GM21447 (cell line): Measurements from ENCODE around the gene NOMO2.
"Not testable (repeated sequence)": the region's sequence is repeated elsewhere in the genome, so short reads cannot be mapped to it uniquely, and the experiment has no call there.

ENCODE experiments used
- ATAC-seq: cut with Tn5 transposase; IDR thresholded peaks from one replicate; pipeline ENCODE4 v1.9.1; 2021; ENCODE audit not compliant: unreplicated experiment

NOMO2 gene, protein sequence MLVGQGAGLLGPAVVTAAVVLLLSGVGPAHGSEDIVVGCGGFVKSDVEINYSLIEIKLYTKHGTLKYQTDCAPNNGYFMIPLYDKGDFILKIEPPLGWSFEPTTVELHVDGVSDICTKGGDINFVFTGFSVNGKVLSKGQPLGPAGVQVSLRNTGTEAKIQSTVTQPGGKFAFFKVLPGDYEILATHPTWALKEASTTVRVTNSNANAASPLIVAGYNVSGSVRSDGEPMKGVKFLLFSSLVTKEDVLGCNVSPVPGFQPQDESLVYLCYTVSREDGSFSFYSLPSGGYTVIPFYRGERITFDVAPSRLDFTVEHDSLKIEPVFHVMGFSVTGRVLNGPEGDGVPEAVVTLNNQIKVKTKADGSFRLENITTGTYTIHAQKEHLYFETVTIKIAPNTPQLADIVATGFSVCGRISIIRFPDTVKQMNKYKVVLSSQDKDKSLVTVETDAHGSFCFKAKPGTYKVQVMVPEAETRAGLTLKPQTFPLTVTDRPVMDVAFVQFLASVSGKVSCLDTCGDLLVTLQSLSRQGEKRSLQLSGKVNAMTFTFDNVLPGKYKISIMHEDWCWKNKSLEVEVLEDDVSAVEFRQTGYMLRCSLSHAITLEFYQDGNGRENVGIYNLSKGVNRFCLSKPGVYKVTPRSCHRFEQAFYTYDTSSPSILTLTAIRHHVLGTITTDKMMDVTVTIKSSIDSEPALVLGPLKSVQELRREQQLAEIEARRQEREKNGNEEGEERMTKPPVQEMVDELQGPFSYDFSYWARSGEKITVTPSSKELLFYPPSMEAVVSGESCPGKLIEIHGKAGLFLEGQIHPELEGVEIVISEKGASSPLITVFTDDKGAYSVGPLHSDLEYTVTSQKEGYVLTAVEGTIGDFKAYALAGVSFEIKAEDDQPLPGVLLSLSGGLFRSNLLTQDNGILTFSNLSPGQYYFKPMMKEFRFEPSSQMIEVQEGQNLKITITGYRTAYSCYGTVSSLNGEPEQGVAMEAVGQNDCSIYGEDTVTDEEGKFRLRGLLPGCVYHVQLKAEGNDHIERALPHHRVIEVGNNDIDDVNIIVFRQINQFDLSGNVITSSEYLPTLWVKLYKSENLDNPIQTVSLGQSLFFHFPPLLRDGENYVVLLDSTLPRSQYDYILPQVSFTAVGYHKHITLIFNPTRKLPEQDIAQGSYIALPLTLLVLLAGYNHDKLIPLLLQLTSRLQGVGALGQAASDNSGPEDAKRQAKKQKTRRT

DNA sequence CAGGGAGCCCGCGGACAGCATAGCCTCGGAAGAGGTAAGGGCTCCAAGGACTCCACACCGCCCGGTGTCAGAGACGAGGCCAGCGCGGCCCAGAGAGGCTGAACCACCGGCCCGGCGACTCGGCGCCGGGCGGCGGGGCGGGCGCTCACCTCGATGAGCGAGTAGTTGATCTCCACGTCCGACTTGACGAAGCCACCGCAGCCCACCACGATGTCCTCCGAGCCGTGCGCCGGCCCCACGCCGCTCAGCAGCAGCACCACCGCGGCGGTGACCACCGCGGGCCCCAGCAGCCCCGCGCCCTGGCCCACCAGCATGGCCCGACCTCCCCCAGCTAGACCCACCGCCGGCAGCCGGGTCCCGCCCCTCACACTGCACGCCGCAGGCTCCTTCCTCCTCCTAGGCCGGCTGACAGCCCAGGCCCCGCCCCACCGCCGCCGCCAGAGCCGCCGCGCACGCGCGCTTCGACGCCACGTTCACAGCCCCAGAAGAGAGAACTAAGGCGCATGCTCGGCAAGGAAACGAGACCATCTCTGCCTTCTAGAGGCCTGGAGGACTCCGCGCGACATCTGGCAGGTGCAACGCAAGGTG, at the start of gene NOMO2:
Gene NOMO2, minus strand, starts transcription at position 371 of the 588 bp plus-strand sequence. Its CDS starts 57 bp downstream, at position 314.
- peak; percentile 93 for ATAC-seq

GRCh38 chr16:18610147-18610803, 48.4 kb upstream of the NOMO2 start:
- ATAC-seq, result not testable (repeated sequence)

DNA sequence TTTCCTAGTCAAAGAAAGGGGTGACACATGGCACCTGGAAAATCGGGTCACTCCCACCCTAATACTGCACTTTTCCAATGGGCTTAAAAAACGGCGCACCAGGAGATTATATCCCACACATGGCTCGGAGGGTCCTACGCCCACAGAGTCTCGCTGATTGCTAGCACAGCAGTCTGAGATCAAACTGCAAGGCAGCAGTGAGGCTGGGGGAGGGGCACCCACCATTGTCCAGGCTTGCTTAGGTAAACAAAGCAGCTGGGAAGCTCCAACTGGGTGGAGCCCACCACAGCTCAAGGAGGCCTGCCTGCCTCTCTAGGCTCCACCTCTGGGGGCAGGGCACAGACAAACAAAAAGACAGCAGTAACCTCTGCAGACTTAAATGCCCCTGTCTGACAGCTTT, 46.4 kb upstream of the NOMO2 start:
- not testable (repeated sequence) for ATAC-seq

- ATAC-seq, result not testable (repeated sequence)
These were observed 41.8 kb upstream of the NOMO2 start for GRCh38 chr16:18603572-18604246.

GRCh38 chr16:18598582-18598981, 36.7 kb upstream of the NOMO2 start:
- ATAC-seq, result not testable (repeated sequence)

DNA sequence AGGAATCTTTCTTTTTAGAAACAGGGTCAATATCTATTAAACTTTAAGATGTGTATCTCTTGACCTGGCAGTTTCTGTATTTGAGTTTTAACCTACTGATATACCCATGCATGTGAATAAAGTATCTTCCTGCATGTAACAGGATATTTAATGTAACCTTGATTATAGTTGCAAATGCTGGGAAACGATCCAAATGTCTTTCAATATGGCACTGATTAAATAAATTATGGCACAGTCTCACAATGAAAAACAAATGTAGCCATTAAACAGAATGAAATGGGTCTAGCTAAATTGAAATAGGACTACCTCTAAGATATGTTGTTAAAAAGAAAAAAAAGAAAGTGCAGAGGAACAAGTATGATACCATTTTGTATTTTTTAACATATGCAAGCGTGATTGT, 35.8 kb upstream of the NOMO2 start:
- not testable (repeated sequence) for ATAC-seq

DNA sequence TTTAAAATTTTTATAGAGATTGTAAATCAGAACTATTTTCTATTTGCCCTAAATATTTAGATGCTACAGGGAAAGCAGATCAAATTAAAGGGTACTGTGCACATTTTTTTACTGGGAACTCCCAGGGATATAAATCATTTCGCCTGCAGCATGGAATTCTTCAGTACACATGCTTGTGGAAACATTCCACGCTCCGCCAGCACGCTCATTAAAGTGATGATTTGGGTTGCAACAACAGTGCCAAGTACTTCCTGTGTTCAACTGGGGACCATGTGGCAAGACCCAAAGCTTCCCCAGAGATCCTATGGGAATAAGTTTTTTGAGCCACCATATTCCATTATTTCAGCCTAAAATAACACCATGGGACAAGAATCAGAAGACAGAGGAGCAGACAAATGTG, 35.4 kb upstream of the NOMO2 start:
- not testable (repeated sequence) for ATAC-seq

DNA sequence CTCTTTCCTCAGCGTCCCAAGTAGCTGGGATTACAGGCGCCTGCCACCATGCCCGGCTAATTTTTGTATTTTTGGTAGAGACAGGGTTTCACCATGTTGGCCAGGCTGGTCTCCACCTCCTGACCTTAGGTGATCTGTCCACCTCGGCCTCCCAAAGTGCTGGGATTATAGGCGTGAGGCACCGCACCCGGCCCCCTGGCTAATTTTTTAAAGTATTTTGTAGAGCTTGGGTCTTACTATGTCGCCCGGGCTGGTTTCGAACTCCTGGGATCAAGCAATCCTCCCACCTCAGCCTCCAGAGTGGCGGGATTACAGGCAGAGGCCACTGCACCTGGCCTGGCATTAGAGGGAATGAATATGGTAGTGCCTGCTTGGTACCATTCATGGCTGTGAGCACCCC, 33.9 kb upstream of the NOMO2 start:
- not testable (repeated sequence) for ATAC-seq

GRCh38 chr16:18594880-18595279, 33.0 kb upstream of the NOMO2 start:
- not testable (repeated sequence) for ATAC-seq

DNA sequence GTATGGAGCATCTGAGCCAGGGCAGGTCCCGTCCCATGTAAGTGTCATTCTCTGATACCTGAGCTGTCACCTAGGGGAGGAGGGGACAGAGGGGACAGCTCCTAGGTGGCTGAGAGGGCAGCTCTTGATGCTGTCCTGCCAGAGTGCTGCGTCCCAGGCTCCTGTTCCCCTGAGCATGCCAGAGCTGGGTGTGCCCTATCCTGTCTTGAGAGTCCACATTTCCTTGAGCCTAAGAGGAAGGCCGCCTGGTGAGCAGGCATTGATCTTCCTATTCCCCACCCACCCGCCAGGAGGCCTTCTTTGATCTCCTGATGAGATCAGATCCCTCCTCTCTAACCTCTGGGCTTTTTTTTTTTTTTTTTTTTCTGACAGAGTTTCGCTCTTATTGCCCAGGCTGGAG, 32.0 kb upstream of the NOMO2 start:
- ATAC-seq, result not testable (repeated sequence)

- not testable (repeated sequence) for ATAC-seq
These were observed 31.1 kb upstream of the NOMO2 start for GRCh38 chr16:18592982-18593381.

- ATAC-seq, result not testable (repeated sequence)
These were observed 30.0 kb upstream of the NOMO2 start for GRCh38 chr16:18591908-18592307.

DNA sequence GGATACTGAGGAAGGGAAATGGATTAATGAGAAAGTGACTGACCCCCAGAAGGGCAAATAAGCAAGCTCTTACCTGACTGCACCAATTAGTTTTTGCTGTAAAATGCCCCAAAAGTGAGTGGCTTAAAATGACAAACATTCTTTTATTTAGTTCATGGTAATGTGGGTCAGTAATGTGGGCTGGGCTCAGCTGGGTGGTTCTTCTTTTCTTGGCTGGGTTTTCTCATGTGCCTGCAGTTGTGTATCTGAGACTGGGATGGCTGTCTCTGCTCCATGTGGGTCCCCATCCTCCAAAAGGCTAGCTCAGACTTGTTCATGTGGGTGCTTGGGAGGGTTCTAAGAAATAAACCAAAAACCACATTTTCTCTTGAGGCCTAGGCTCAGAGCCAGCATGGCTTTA, 29.5 kb upstream of the NOMO2 start:
- ATAC-seq, result not testable (repeated sequence)

DNA sequence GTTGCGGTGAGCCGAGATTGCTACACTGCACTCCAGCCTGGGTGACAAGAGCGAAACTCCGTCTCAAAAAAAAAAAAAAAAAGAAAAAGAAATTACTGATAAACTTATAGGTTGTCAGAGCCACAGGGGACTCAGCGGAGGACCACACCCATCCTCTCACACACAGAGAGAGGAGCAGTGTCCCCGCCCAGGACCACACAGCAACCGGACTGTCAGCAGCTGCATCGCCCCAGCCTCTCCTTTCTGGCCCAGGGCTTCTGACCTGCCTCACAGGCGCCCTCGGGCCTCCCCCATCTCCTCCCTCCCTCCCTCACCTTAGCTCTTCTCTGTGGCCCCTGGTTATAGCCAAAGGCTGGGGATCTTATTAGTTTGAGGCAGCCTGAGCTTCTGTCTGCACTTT, 27.9 kb upstream of the NOMO2 start:
- ATAC-seq, result not testable (repeated sequence)

- ATAC-seq, result not testable (repeated sequence)
These were observed 25.0 kb upstream of the NOMO2 start for GRCh38 chr16:18586560-18587540.

GRCh38 chr16:18585789-18586188, 23.9 kb upstream of the NOMO2 start:
- not testable (repeated sequence) for ATAC-seq

DNA sequence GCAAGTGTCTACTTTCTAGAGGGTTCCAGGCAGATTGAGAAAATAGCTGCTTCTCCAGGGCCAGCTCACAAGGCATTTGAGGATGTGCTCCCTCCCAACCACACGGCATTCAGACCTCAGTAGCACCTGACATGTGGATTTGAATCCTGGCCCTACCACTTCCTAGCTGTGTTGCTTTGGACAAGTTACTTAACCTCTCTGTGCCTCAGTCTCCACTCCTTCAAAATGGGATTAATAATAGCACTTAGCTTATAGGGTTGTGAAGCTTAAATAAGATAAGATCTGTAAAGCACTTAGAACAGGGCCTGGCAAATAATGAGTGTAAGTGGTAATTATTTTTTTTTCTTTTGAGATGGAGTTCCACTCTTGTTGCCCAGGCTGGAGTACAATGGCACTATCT, 21.0 kb upstream of the NOMO2 start:
- ATAC-seq, result no peak

DNA sequence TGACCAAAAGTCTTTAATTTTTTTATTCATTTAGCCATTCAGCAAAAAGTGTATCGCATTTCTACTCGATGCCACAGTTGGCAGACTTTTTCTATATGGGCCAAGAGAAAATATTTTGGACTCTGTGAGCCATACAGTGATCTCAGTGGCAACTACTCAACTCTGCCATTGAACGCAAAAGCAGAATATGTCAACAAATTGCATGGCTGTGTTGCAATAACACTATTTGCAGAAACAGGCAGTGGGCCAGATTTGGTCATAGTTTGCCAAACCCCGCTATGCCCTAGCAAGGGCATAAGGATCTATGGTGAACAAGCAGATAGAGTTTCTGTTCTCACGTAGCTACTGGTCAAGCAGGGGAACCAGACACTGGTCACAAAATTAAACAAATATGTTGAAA, 18.5 kb upstream of the NOMO2 start:
- not testable (repeated sequence) for ATAC-seq
